ENCODE measurements around the gene CEP112.

DNA sequence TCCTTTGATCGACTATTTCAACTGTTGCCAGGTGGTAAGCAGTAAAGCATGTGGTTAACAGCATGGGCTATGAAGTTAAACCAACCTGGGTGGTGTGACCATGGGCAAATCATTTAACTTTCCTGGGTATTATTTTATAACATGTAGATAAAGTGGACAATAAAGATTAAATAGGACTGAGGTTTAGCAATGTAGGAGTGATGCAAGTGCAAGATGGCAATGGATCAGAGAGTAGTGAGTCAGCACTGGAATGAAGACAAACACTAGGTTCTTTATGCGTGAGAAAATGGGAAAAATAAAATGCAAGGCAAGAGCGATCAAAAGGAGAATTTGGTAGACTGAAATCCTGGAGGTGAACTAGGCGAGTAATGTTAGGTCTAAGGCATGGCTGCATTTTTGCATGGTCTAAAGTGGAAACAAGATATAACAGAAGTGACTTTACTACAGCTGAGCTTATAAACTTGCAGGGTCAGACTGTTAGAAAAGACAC, 408.0 kb downstream of the CEP112 start:
- TF ChIP-seq, protein P1, sequence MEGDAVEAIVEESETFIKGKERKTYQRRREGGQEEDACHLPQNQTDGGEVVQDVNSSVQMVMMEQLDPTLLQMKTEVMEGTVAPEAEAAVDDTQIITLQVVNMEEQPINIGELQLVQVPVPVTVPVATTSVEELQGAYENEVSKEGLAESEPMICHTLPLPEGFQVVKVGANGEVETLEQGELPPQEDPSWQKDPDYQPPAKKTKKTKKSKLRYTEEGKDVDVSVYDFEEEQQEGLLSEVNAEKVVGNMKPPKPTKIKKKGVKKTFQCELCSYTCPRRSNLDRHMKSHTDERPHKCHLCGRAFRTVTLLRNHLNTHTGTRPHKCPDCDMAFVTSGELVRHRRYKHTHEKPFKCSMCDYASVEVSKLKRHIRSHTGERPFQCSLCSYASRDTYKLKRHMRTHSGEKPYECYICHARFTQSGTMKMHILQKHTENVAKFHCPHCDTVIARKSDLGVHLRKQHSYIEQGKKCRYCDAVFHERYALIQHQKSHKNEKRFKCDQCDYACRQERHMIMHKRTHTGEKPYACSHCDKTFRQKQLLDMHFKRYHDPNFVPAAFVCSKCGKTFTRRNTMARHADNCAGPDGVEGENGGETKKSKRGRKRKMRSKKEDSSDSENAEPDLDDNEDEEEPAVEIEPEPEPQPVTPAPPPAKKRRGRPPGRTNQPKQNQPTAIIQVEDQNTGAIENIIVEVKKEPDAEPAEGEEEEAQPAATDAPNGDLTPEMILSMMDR (IDR thresholded peaks at IDR 0.05), result no peak
- TF ChIP-seq POLR2AphosphoS5 (IDR thresholded peaks at IDR 0.05) (no peak), POLR2A (IDR thresholded peaks at IDR 0.05) (no peak), EP300 (IDR thresholded peaks at IDR 0.05) (no peak)
